Endothelial cell of umbilical vein (primary cell): Measurements from ENCODE around the gene FAM168B. TPM values are rescaled to one million over a fixed set of nuclear protein-coding genes. Genes with fewer than 3 reads are reported as not detected.

Experiments used
- BruUV-seq: library from RNA; stranded (reverse); fragments of 400-500 nt; replicated peaks from 2 replicates; lab custom pipeline; 2021; lab: Mats Ljungman, UMichigan
- CTCF ChIA-PET: fragments of 300-600, 350-600 bp; sonication (Branson Sonifier 250); formaldehyde crosslinking; loops from one replicate; lab custom pipeline; 2021; ENCODE audit warnings: antibody characterized with exemption, inconsistent platforms; lab: Charles Lee
- POLR2A ChIA-PET: fragments of 300-600, 350-600 bp; sonication (Branson Sonifier 250); formaldehyde crosslinking; loops from one replicate; lab custom pipeline; 2021; ENCODE audit warnings: antibody characterized with exemption, inconsistent platforms; lab: Charles Lee
- DNase-seq: peaks from one replicate; pipeline ENCODE4 v3.0.0-alpha.2; 2011; ENCODE audit warnings: low read depth, low spot score
- FAIRE-seq: peaks from 2 replicates; lab custom pipeline; 2011; peaks lifted over from hg19 to GRCh38; lab: Jason Lieb, UNC
- H2AFZ ChIP-seq: 2 replicates; pipeline ENCODE4 v1.6.0; 2012; ENCODE audit warnings: low read depth, low read length, control low read depth, inconsistent platforms
- H3K27ac ChIP-seq: 2 replicates; pipeline ENCODE4 v1.5.1; 2011; ENCODE audit warnings: low read depth, mild to moderate bottlenecking, control low read depth, low read length, moderate library complexity; ENCODE audit not compliant: insufficient read depth
- H3K27me3 ChIP-seq, 2 experiments: 2 replicates each; pipeline versions ENCODE4 v1.6.0 to v1.6.1; 2011; ENCODE audit warnings: low read length in 2 of 2, mixed read lengths in 1 of 2; ENCODE audit not compliant: control insufficient read depth in 2 of 2, insufficient read depth in 2 of 2
- H3K36me3 ChIP-seq, 2 experiments: 2 replicates in 1 of 2; 3 replicates in 1 of 2; pipeline ENCODE4 v1.5.1; 2011; ENCODE audit warnings: low read length in 2 of 2, mild to moderate bottlenecking in 1 of 2, moderate library complexity in 1 of 2; ENCODE audit not compliant: control insufficient read depth in 2 of 2, insufficient read depth in 2 of 2; ENCODE audit errors: extremely low read depth in 1 of 2
- H3K4me1 ChIP-seq: 3 replicates; pipeline ENCODE4 v1.5.1; 2011; ENCODE audit warnings: mild to moderate bottlenecking, low read length; ENCODE audit not compliant: control insufficient read depth, insufficient read depth; ENCODE audit errors: extremely low read depth
- H3K4me2 ChIP-seq: 2 replicates; pipeline ENCODE4 v1.6.1; 2011; ENCODE audit warnings: low read length, control low read depth, mixed read lengths; ENCODE audit not compliant: insufficient read depth
- H3K4me3 ChIP-seq, 3 experiments: fragments of 200-600 bp in 1 of 3; sonication (generic), shearing (Covaris generic) in 1 of 3; replicated peaks in 1 of 3; 2 replicates each; pipeline ENCODE4 v1.5.1; 2011 to 2016; ENCODE audit warnings: control low read depth in 3 of 3, low read length in 3 of 3, mild to moderate bottlenecking in 2 of 3, inconsistent platforms in 1 of 3, low read depth in 1 of 3, moderate library complexity in 1 of 3; ENCODE audit not compliant: insufficient read depth in 1 of 3
- H3K79me2 ChIP-seq: 2 replicates; pipeline ENCODE4 v1.6.0; 2012; ENCODE audit warnings: low read length, inconsistent platforms; ENCODE audit not compliant: control insufficient read depth, insufficient read depth
- H3K9ac ChIP-seq: replicated peaks from 2 replicates; pipeline ENCODE3; 2011; ENCODE audit warnings: low read length, control low read depth; ENCODE audit not compliant: insufficient read depth; ENCODE audit errors: extremely low read depth
- H3K9me1 ChIP-seq: replicated peaks from 3 replicates; pipeline ENCODE4 v1.6.0; 2011; ENCODE audit warnings: mild to moderate bottlenecking, low read length; ENCODE audit not compliant: control insufficient read depth, insufficient read depth; ENCODE audit errors: extremely low read depth
- H3K9me3 ChIP-seq: replicated peaks from 2 replicates; pipeline ENCODE4 v1.5.1; 2012; ENCODE audit warnings: low read length, inconsistent platforms; ENCODE audit not compliant: control insufficient read depth, insufficient read depth
- H4K20me1 ChIP-seq: replicated peaks from 2 replicates; pipeline ENCODE3; 2011; ENCODE audit warnings: mild to moderate bottlenecking, low read length; ENCODE audit not compliant: control insufficient read depth, insufficient read depth; ENCODE audit errors: extremely low read depth
- EZH2 ChIP-seq: IDR thresholded peaks from 2 replicates; pipeline ENCODE4 v1.6.1; 2012; ENCODE audit warnings: borderline replicate concordance, low read depth, mild to moderate bottlenecking, moderate library complexity, low read length, inconsistent platforms; ENCODE audit not compliant: severe bottlenecking
- FOS ChIP-seq: IDR thresholded peaks from 2 replicates; pipeline ENCODE4 v1.6.1; 2011; ENCODE audit warnings: mild to moderate bottlenecking, low read length, moderate library complexity, borderline replicate concordance; ENCODE audit not compliant: insufficient read depth
- GATA2 ChIP-seq: IDR thresholded peaks from 2 replicates; pipeline ENCODE4 v1.7.0; 2011; ENCODE audit warnings: low read depth, mild to moderate bottlenecking, moderate library complexity, mixed read lengths, low read length; ENCODE audit not compliant: insufficient read length, insufficient read depth
- JUN ChIP-seq: IDR thresholded peaks from 2 replicates; pipeline ENCODE4 v1.6.1; 2011; ENCODE audit warnings: borderline replicate concordance, low read depth; ENCODE audit not compliant: insufficient read length, insufficient read depth
- MYC ChIP-seq: IDR thresholded peaks from one replicate; pipeline ENCODE4 v1.6.1; 2011; ENCODE audit warnings: mild to moderate bottlenecking, low read depth, low read length
- POLR2A ChIP-seq: IDR thresholded peaks from 2 replicates; pipeline ENCODE4 v1.6.1; 2012; ENCODE audit warnings: low read depth, mild to moderate bottlenecking, control low read depth, low read length
- POLR2AphosphoS5 ChIP-seq: IDR thresholded peaks from 2 replicates; pipeline ENCODE4 v1.6.1; 2012; ENCODE audit warnings: low read depth, mild to moderate bottlenecking, control low read depth, low read length, moderate library complexity; ENCODE audit not compliant: insufficient read depth
- dilution Hi-C: fragments of 300-500 bp; cut with MboI; formaldehyde crosslinking; loops from one replicate; pipeline ENCODE4 v1.15.0; 2019; ENCODE audit warnings: low sequenced_read_pairs; ENCODE audit not compliant: extremely low pct_ligation_motif_present
- intact Hi-C: fragments of 100-400 bp; cut with micrococcal nuclease; formaldehyde crosslinking; loops from one replicate; pipeline ENCODE4 v1.10.0; 2022
- polyA plus RNA-seq, 4 experiments: library from polyadenylated mRNA; depleted of rRNA in 3 of 4; stranded (reverse) in 3 of 4; unstranded in 1 of 4; fragments of >200 nt; gene quantifications; 2 replicates each; pipeline versions ENCODE4 v1.2.1 to v1.2.3, GENCODE V29; 2011 to 2012; ENCODE audit warnings: missing spikeins in 1 of 4
- total RNA-seq: library from RNA; stranded (reverse); gene quantifications from 2 replicates; pipeline ENCODE4 v1.2.3, GENCODE V29; 2021
- TF ChIP-seq, protein P1 (sequence below): IDR thresholded peaks from 2 replicates; pipeline ENCODE4 v1.6.1; 2011; ENCODE audit not compliant: insufficient read depth, insufficient read length
- TF ChIP-seq, protein P2 (sequence below), 2 donors: IDR thresholded peaks; 1 replicate in 1 of 2; 2 replicates in 1 of 2; pipeline ENCODE4 v1.5.1; 2011; ENCODE audit warnings: low read length in 2 of 2, mild to moderate bottlenecking in 2 of 2, moderate library complexity in 2 of 2, control low read depth in 1 of 2, inconsistent platforms in 1 of 2, low read depth in 1 of 2; ENCODE audit not compliant: insufficient read depth in 1 of 2; ENCODE audit errors: extremely low read depth in 1 of 2

The FAM168B gene
- total and polyA plus RNA-seq, 2 donors (not counting 3 experiments of a cell fraction or from before 2014, with no cell fraction given) = 109 to 183 TPM

DNA sequence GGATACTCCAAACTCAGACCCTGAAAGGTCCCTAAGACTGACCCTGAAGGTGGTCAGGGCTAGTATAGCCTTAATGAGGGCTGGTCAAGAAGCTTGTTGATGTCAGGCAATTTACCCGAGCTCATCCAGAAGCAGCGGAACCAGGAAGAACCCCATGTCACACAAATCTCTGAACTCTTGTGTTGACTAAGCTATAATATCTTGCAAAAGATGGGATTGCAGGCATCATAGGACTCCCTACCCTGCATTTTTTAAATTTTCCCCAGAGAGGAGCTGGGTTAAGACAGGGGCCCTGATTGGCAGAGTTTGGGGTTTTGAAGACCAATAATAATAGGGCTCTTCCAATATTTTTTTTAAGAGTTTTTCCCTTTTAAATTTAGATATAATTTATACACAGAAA lies 9.9 kb upstream of the FAM168B start:
- FAIRE-seq = no peak
- dilution Hi-C loops (no loop called here), intact Hi-C loops (loop anchor here (5.0 kb wide), 1 partner anchor 306 kb away; no protein-coding TSS in a partner anchor)
- Histone ChIP-seq H3K27ac (no peak overlapping the region), H3K9me3 (no peaks in the 10 kb centered on the region), H3K4me1 (peaks cover 21% of the 10 kb centered on the region), H3K79me2 (peaks cover 30% of the 10 kb centered on the region), H3K4me2 (no peak overlapping the region), H4K20me1 (peaks cover 3% of the 10 kb centered on the region), H3K9ac (no peak overlapping the region), H2AFZ (no peak overlapping the region), H3K9me1 (no peaks in the 10 kb centered on the region), H3K27me3 (no peaks in the 10 kb centered on the region), H3K36me3 (no peaks in the 10 kb centered on the region), H3K4me3 (no peak overlapping the region)
- no TSS peak for BruUV-seq
- ChIA-PET POLR2A (no interaction called here), CTCF (no interaction called here)
- TF ChIP-seq, protein P1, sequence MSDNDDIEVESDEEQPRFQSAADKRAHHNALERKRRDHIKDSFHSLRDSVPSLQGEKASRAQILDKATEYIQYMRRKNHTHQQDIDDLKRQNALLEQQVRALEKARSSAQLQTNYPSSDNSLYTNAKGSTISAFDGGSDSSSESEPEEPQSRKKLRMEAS = no peak
- TF ChIP-seq MYC (no peak), POLR2A (no peak), JUN (no peak), FOS (no peak), EZH2 (no peak), GATA2 (no peak), POLR2AphosphoS5 (no peak)
- TF ChIP-seq, protein P2, sequence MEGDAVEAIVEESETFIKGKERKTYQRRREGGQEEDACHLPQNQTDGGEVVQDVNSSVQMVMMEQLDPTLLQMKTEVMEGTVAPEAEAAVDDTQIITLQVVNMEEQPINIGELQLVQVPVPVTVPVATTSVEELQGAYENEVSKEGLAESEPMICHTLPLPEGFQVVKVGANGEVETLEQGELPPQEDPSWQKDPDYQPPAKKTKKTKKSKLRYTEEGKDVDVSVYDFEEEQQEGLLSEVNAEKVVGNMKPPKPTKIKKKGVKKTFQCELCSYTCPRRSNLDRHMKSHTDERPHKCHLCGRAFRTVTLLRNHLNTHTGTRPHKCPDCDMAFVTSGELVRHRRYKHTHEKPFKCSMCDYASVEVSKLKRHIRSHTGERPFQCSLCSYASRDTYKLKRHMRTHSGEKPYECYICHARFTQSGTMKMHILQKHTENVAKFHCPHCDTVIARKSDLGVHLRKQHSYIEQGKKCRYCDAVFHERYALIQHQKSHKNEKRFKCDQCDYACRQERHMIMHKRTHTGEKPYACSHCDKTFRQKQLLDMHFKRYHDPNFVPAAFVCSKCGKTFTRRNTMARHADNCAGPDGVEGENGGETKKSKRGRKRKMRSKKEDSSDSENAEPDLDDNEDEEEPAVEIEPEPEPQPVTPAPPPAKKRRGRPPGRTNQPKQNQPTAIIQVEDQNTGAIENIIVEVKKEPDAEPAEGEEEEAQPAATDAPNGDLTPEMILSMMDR (IDR thresholded peaks at IDR 0.05; ENCODE audit: extremely low read depth in 1 of 2, insufficient read depth in 1 of 2, low read depth in 1 of 2, low read length in 2 of 2) = no peak
- no peak for DNase-seq
